GM10266 (cell line): ENCODE data around the gene STAB2.

ENCODE experiments used
- DNase-seq: peaks from one replicate; pipeline ENCODE4 v3.0.0; 2012; ENCODE audit errors: extremely low spot score
- CTCF ChIP-seq: IDR thresholded peaks from 2 replicates; pipeline ENCODE4 v1.5.1; 2012; ENCODE audit warnings: mild to moderate bottlenecking, low read depth; ENCODE audit not compliant: control insufficient read depth, insufficient read depth; ENCODE audit errors: missing control alignments

STAB2 gene

GRCh38 chr12:103712216-103712615 lies 125.1 kb downstream of the STAB2 start:
- DNase-seq = no peak
- TF ChIP-seq CTCF = no peak

- DNase-seq = no peak
- no peak for TF ChIP-seq CTCF
Measured at GRCh38 chr12:103715494-103715893, 128.4 kb downstream of the STAB2 start.

- no peak for DNase-seq
- TF ChIP-seq CTCF = no peak
Measured at GRCh38 chr12:103716517-103717196, 129.6 kb downstream of the STAB2 start.

DNA sequence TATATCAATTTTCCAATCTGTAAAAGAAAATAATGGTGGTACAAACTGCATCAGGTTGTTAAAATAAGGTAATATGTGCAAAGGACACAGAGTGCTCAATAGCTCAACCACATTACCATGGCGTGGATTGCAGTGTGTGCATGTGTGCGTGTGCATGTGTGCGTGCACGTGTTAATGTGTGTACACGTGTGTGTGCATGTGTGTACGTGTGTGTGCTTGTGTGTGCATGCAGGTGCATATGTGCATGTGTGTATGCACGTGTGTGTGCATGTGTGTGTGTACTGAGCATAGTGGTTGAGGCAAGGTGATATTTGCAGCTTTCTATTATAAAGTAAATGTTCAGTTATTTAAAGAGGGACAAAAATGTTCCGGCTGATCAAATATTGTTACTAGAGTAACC lies 138.3 kb downstream of the STAB2 start:
- TF ChIP-seq CTCF = no peak
- DNase-seq = no peak

DNA sequence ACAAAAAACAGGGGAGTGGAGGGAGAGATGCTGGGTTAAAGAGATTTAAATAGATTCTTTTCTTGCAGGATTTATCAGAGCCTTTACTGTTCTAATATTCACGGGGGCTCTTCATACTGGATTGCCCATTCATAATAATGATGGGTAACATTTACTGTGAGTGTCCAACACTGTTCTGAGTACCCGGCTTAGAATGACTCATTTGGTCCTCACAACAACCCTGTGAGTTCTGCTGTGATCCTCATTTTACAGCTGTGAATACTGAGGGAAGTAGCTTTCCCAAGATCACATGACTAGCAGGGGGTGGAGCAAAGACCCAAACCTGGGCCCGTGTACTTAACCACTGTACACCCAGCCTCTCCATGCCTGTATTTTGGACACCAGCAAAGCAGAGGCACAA lies 140.6 kb downstream of the STAB2 start:
- no peak for TF ChIP-seq CTCF
- DNase-seq = no peak

- DNase-seq = no peak
- TF ChIP-seq CTCF = no peak
Measured at GRCh38 chr12:103728323-103728722, 141.2 kb downstream of the STAB2 start.

- TF ChIP-seq CTCF = no peak
- DNase-seq = no peak
Measured at GRCh38 chr12:103729499-103729898, 142.4 kb downstream of the STAB2 start.
